Hepatocyte (in vitro differentiated cells): ENCODE results near the gene MAST4. TPM values are rescaled to one million over a fixed set of nuclear protein-coding genes. Genes with fewer than 3 reads are reported as not detected.

Experiments
- DNase-seq: peaks from one replicate; pipeline ENCODE4 v3.0.0-alpha.2; 2016; ENCODE audit warnings: low spot score
- H2AFZ ChIP-seq: fragments of 200-600 bp; sonication (generic); 2 replicates; pipeline ENCODE4 v1.6.0; 2016; ENCODE audit warnings: antibody characterized with exemption, mild to moderate bottlenecking
- H3K27ac ChIP-seq: fragments of 200-600 bp; sonication (generic); 2 replicates; pipeline ENCODE4 v1.5.1; 2016; ENCODE audit warnings: mild to moderate bottlenecking
- H3K27me3 ChIP-seq: fragments of 200-600 bp; sonication (generic); 2 replicates; pipeline ENCODE4 v1.6.1; 2016
- H3K36me3 ChIP-seq: fragments of 200-600 bp; sonication (generic); replicated peaks from 2 replicates; pipeline ENCODE4 v1.5.1; 2016; ENCODE audit warnings: low read depth; ENCODE audit not compliant: insufficient read depth
- H3K4me1 ChIP-seq: fragments of 200-600 bp; sonication (generic); 2 replicates; pipeline ENCODE4 v1.5.1; 2016; ENCODE audit warnings: mild to moderate bottlenecking, moderate library complexity; ENCODE audit not compliant: insufficient read depth
- H3K4me2 ChIP-seq: fragments of 200-600 bp; sonication (generic); 2 replicates; pipeline ENCODE4 v1.6.0; 2016
- H3K4me3 ChIP-seq: fragments of 200-600 bp; sonication (generic); 2 replicates; pipeline ENCODE4 v1.5.1; 2016; ENCODE audit warnings: mild to moderate bottlenecking
- H3K79me2 ChIP-seq: fragments of 200-600 bp; sonication (generic); 2 replicates; pipeline ENCODE4 v1.6.0; 2017; ENCODE audit warnings: mild to moderate bottlenecking
- H3K9me2 ChIP-seq: fragments of 200-600 bp; sonication (generic); replicated peaks from 2 replicates; pipeline ENCODE4 v1.6.0; 2017; ENCODE audit warnings: mild to moderate bottlenecking; ENCODE audit not compliant: insufficient read depth
- H3K9me3 ChIP-seq: fragments of 200-600 bp; sonication (generic); 2 replicates; pipeline ENCODE4 v1.5.1; 2016; ENCODE audit warnings: low read depth, mild to moderate bottlenecking
- H4K20me1 ChIP-seq: fragments of 200-600 bp; sonication (generic); 2 replicates; pipeline ENCODE4 v1.6.0; 2016; ENCODE audit warnings: mild to moderate bottlenecking; ENCODE audit not compliant: insufficient read depth, poor library complexity, severe bottlenecking
- CTCF ChIP-seq: fragments of 200-600 bp; sonication (generic); IDR thresholded peaks from 2 replicates; pipeline ENCODE4 v1.5.1; 2016; ENCODE audit warnings: antibody characterized with exemption, mild to moderate bottlenecking; ENCODE audit not compliant: poor library complexity
- EZH2 ChIP-seq: fragments of 200-600 bp; sonication (generic); IDR thresholded peaks from 2 replicates; pipeline ENCODE4 v1.6.1; 2016; ENCODE audit warnings: antibody characterized with exemption, mild to moderate bottlenecking, borderline replicate concordance
- EZH2phosphoT487 ChIP-seq: fragments of 200-600 bp; sonication (generic); IDR thresholded peaks from one replicate; pipeline ENCODE4 v1.6.1; 2018; ENCODE audit warnings: antibody characterized with exemption, mild to moderate bottlenecking, low read depth, moderate library complexity; ENCODE audit not compliant: unreplicated experiment, severe bottlenecking
- WGBS: methylation state at CpG from one replicate; pipeline ENCODE4 v1.1.6; 2016; ENCODE audit warnings: low lambda C conversion rate; ENCODE audit errors: missing lambda C conversion rate; 5-methylcytosine and 5-hydroxymethylcytosine counted together
- polyA plus RNA-seq: library from polyadenylated mRNA; unstranded; fragments of >200 nt; fragmentation: Nextera tagmentation; extraction: Ambion mirVana; gene quantifications from 2 replicates; pipeline ENCODE4 v1.2.1, GENCODE V29; 2016
- total RNA-seq: library from RNA; depleted of rRNA; stranded (reverse); fragments of >200 nt; gene quantifications from 2 replicates; pipeline ENCODE4 v1.2.3, GENCODE V29; 2014

MAST4 gene
- total and polyA plus RNA-seq, 2 experiments from 2014 or later: 11.7 to 13.2 TPM

- 74% methylated on average over 3 of the region's 3 CpGs for WGBS
- Histone ChIP-seq H3K79me2 (no peaks in the 10 kb centered on the region), H3K4me2 (no peak overlapping the region), H2AFZ (no peak overlapping the region), H4K20me1 (no peaks in the 10 kb centered on the region), H3K9me3 (no peaks in the 10 kb centered on the region), H3K4me1 (peaks cover 10% of the 10 kb centered on the region), H3K27me3 (no peaks in the 10 kb centered on the region), H3K9me2 (no peaks in the 10 kb centered on the region), H3K4me3 (no peak overlapping the region), H3K27ac (no peak overlapping the region), H3K36me3 (no peaks in the 10 kb centered on the region)
- no peak for TF ChIP-seq EZH2
- TF ChIP-seq EZH2phosphoT487: no peak
- no peak for TF ChIP-seq CTCF
- DNase-seq: no peak
Measured at GRCh38 chr5:66985417-66985816, 389.2 kb downstream of the MAST4 start.

GRCh38 chr5:66986009-66986408, 389.8 kb downstream of the MAST4 start:
- no peaks in the 10 kb centered on the region for H3K9me3 ChIP-seq
- H3K79me2 ChIP-seq: no peaks in the 10 kb centered on the region
- no peaks in the 10 kb centered on the region for H3K36me3 ChIP-seq
- H3K4me3 ChIP-seq: no peak overlapping the region
- 97% methylated on average over 2 of the region's 2 CpGs for WGBS
- TF ChIP-seq EZH2phosphoT487 (no peak), CTCF (no peak), EZH2 (no peak)
- no peaks in the 10 kb centered on the region for H3K9me2 ChIP-seq
- DNase-seq: no peak
- H4K20me1 ChIP-seq: no peaks in the 10 kb centered on the region
- no peaks in the 10 kb centered on the region for H3K27me3 ChIP-seq
- no peak overlapping the region for H3K27ac ChIP-seq
- no peak overlapping the region for H2AFZ ChIP-seq
- H3K4me2 ChIP-seq: no peak overlapping the region
- H3K4me1 ChIP-seq: peaks cover 10% of the 10 kb centered on the region

GRCh38 chr5:66986534-66986933, 390.3 kb downstream of the MAST4 start:
- H3K27me3 ChIP-seq: no peaks in the 10 kb centered on the region
- H3K79me2 ChIP-seq: no peaks in the 10 kb centered on the region
- H3K9me2 ChIP-seq: no peaks in the 10 kb centered on the region
- no peak for DNase-seq
- H3K4me2 ChIP-seq: no peak overlapping the region
- H3K9me3 ChIP-seq: no peaks in the 10 kb centered on the region
- 84% methylated on average over 4 of the region's 4 CpGs for WGBS
- no peak for TF ChIP-seq EZH2
- TF ChIP-seq CTCF: no peak
- no peak for TF ChIP-seq EZH2phosphoT487
- no peak overlapping the region for H2AFZ ChIP-seq
- no peak overlapping the region for H3K27ac ChIP-seq
- peaks cover 5% of the 10 kb centered on the region for H3K4me1 ChIP-seq
- H3K4me3 ChIP-seq: no peak overlapping the region
- H3K36me3 ChIP-seq: no peaks in the 10 kb centered on the region
- no peaks in the 10 kb centered on the region for H4K20me1 ChIP-seq

GRCh38 chr5:66987126-66987525, 390.9 kb downstream of the MAST4 start:
- no peak overlapping the region for H3K4me3 ChIP-seq

More at GRCh38 chr5:66987126-66987525, 390.9 kb downstream of the MAST4 start:
- H3K4me2 ChIP-seq: no peak overlapping the region
- no peak for TF ChIP-seq EZH2
- no peak for TF ChIP-seq EZH2phosphoT487
- TF ChIP-seq CTCF: no peak
- no peak for DNase-seq
- no peaks in the 10 kb centered on the region for H3K36me3 ChIP-seq
- H2AFZ ChIP-seq: no peak overlapping the region
- no peaks in the 10 kb centered on the region for H3K9me3 ChIP-seq
- peaks cover 2% of the 10 kb centered on the region for H3K4me1 ChIP-seq
- no peak overlapping the region for H3K27ac ChIP-seq
- no peaks in the 10 kb centered on the region for H3K79me2 ChIP-seq
- WGBS: 88% methylated on average over 2 of the region's 2 CpGs
- H4K20me1 ChIP-seq: no peaks in the 10 kb centered on the region
- H3K27me3 ChIP-seq: no peaks in the 10 kb centered on the region
- no peaks in the 10 kb centered on the region for H3K9me2 ChIP-seq
